H1 (cell line): Measurements from ENCODE around the gene PRR36. TPM values are rescaled to one million over a fixed set of nuclear protein-coding genes. Genes with fewer than 3 reads are reported as not detected.

Source experiments
- CTCF ChIA-PET: fragments of 300-600 bp; sonication (Branson Sonifier 250); formaldehyde crosslinking; loops from one replicate; lab custom pipeline; 2021; ENCODE audit not compliant: partially characterized antibody; lab: Charles Lee
- POLR2A ChIA-PET: fragments of 300-600 bp; sonication (Branson Sonifier 250); formaldehyde crosslinking; loops from one replicate; lab custom pipeline; 2021; ENCODE audit warnings: inconsistent platforms; ENCODE audit not compliant: partially characterized antibody; lab: Charles Lee
- DNase-seq, 2 experiments: peaks; one replicate each; pipeline versions ENCODE4 v3.0.0 to v3.0.0-alpha.2; 2010 to 2022; ENCODE audit warnings: low spot score in 2 of 2, low read depth in 1 of 2, mixed read lengths in 1 of 2
- FAIRE-seq: peaks from 2 replicates; lab custom pipeline; 2011; peaks lifted over from hg19 to GRCh38; lab: Jason Lieb, UNC
- H2AFZ ChIP-seq: 2 replicates; pipeline ENCODE4 v1.8.1; 2012; ENCODE audit warnings: low read length, inconsistent platforms
- H2AK5ac ChIP-seq: 2 replicates; pipeline ENCODE4 v1.6.1; 2013; ENCODE audit warnings: low read depth, low read length
- H2BK120ac ChIP-seq: replicated peaks from 2 replicates; pipeline ENCODE3; 2013; ENCODE audit warnings: low read depth, low read length, inconsistent platforms
- H2BK12ac ChIP-seq: 2 replicates; pipeline ENCODE4 v1.6.1; 2013; ENCODE audit warnings: low read depth, low read length
- H2BK15ac ChIP-seq: 2 replicates; pipeline ENCODE4 v1.6.1; 2013; ENCODE audit warnings: low read length
- H2BK20ac ChIP-seq: 2 replicates; pipeline ENCODE4 v1.6.1; 2013; ENCODE audit warnings: low read length
- H2BK5ac ChIP-seq: 2 replicates; pipeline ENCODE4 v1.6.1; 2013; ENCODE audit warnings: low read depth, low read length
- H3K14ac ChIP-seq: 2 replicates; pipeline ENCODE4 v1.6.1; 2013; ENCODE audit warnings: inconsistent platforms; ENCODE audit not compliant: insufficient read length
- H3K18ac ChIP-seq: 2 replicates; pipeline ENCODE4 v1.6.1; 2013; ENCODE audit warnings: low read length; ENCODE audit errors: extremely low read depth
- H3K23ac ChIP-seq: 2 replicates; pipeline ENCODE4 v1.6.1; 2013; ENCODE audit warnings: inconsistent platforms; ENCODE audit not compliant: insufficient read length
- H3K23me2 ChIP-seq: 2 replicates; pipeline ENCODE4 v1.6.1; 2013; ENCODE audit warnings: low read depth, low read length
- H3K27ac ChIP-seq: 2 replicates; pipeline ENCODE4 v1.6.1; 2011; ENCODE audit warnings: low read depth, low read length, inconsistent platforms
- H3K27me3 ChIP-seq, 4 experiments: replicated peaks in 1 of 4; 1 replicate in 1 of 4; 2 replicates in 3 of 4; pipeline versions ENCODE4 v1.6.1 to v1.8.1; 2011 to 2013; ENCODE audit warnings: low read length in 3 of 4, mild to moderate bottlenecking in 3 of 4, inconsistent platforms in 2 of 4, mixed read lengths in 2 of 4, moderate library complexity in 1 of 4; ENCODE audit not compliant: control insufficient read depth in 3 of 4, insufficient read depth in 3 of 4; ENCODE audit errors: extremely low read depth in 1 of 4
- H3K36me3 ChIP-seq, 4 experiments: 2 replicates each; pipeline versions ENCODE4 v1.6.1 to v1.8.1; 2011 to 2013; ENCODE audit warnings: mild to moderate bottlenecking in 4 of 4, low read length in 3 of 4, moderate library complexity in 2 of 4, control low read depth in 1 of 4, inconsistent platforms in 1 of 4; ENCODE audit not compliant: insufficient read depth in 4 of 4, control insufficient read depth in 2 of 4
- H3K4ac ChIP-seq: replicated peaks from 2 replicates; pipeline ENCODE3; 2013; ENCODE audit warnings: low read length, low read depth, mixed read lengths, inconsistent platforms; ENCODE audit not compliant: insufficient read length
- H3K4me1 ChIP-seq, 4 experiments: replicated peaks in 1 of 4; 1 replicate in 1 of 4; 2 replicates in 3 of 4; pipeline versions ENCODE4 v1.6.1 to v1.8.1; 2011 to 2013; ENCODE audit warnings: low read length in 3 of 4, inconsistent platforms in 2 of 4, mixed read lengths in 1 of 4; ENCODE audit not compliant: insufficient read depth in 4 of 4, control insufficient read depth in 3 of 4
- H3K4me2 ChIP-seq, 2 experiments: 2 replicates each; pipeline versions ENCODE4 v1.6.1 to v1.8.1; 2011 to 2013; ENCODE audit warnings: low read depth in 2 of 2, low read length in 2 of 2, control low read depth in 1 of 2, inconsistent platforms in 1 of 2, mild to moderate bottlenecking in 1 of 2; ENCODE audit not compliant: insufficient read depth in 1 of 2
- H3K4me3 ChIP-seq, 4 experiments: fragments of 200-600, 300-600 bp in 1 of 4; sonication (generic), shearing (Covaris generic), sonication (Bioruptor Twin) in 1 of 4; 2 replicates each; pipeline versions ENCODE4 v1.5.1 to v1.8.1; 2011 to 2016; ENCODE audit warnings: low read length in 4 of 4, low read depth in 3 of 4, control low read depth in 2 of 4, inconsistent platforms in 2 of 4, mild to moderate bottlenecking in 2 of 4, mixed read lengths in 1 of 4, moderate library complexity in 1 of 4; ENCODE audit not compliant: insufficient read depth in 2 of 4; ENCODE audit errors: extremely low read depth in 1 of 4
- H3K56ac ChIP-seq: replicated peaks from 2 replicates; pipeline ENCODE3; 2013; ENCODE audit warnings: low read depth, mild to moderate bottlenecking, mixed read lengths, low read length, inconsistent platforms; ENCODE audit not compliant: insufficient read length
- H3K79me1 ChIP-seq: 2 replicates; pipeline ENCODE4 v1.6.1; 2013; ENCODE audit warnings: low read depth, low read length, control low read depth
- H3K79me2 ChIP-seq, 2 experiments: 2 replicates each; pipeline versions ENCODE4 v1.6.1 to v1.8.1; 2012 to 2013; ENCODE audit warnings: low read length in 2 of 2, mild to moderate bottlenecking in 2 of 2, inconsistent platforms in 1 of 2; ENCODE audit not compliant: insufficient read depth in 2 of 2, control insufficient read depth in 1 of 2
- H3K9ac ChIP-seq, 4 experiments: replicated peaks in 1 of 4; 1 replicate in 1 of 4; 2 replicates in 3 of 4; pipeline versions ENCODE4 v1.6.1 to v1.8.1; 2011 to 2013; ENCODE audit warnings: low read depth in 3 of 4, low read length in 3 of 4, control low read depth in 2 of 4, mild to moderate bottlenecking in 2 of 4, moderate library complexity in 2 of 4, inconsistent platforms in 1 of 4; ENCODE audit errors: extremely low read depth in 1 of 4
- H3K9me3 ChIP-seq, 2 experiments: 2 replicates each; pipeline versions ENCODE4 v1.6.1 to v1.8.1; 2012 to 2013; ENCODE audit warnings: mild to moderate bottlenecking in 2 of 2, moderate library complexity in 2 of 2, control low read depth in 1 of 2, inconsistent platforms in 1 of 2, low read depth in 1 of 2, low read length in 1 of 2, mixed read lengths in 1 of 2; ENCODE audit not compliant: insufficient read depth in 2 of 2
- H4K20me1 ChIP-seq, 2 experiments: replicated peaks in 1 of 2; 2 replicates each; pipeline versions ENCODE3 to v1.8.1; 2011 to 2013; ENCODE audit warnings: inconsistent platforms in 2 of 2, low read length in 2 of 2, mild to moderate bottlenecking in 1 of 2; ENCODE audit not compliant: insufficient read depth in 2 of 2, control insufficient read depth in 1 of 2
- H4K5ac ChIP-seq: 2 replicates; pipeline ENCODE4 v1.6.1; 2013; ENCODE audit warnings: low read length, low read depth, mixed read lengths, inconsistent platforms; ENCODE audit not compliant: insufficient read length
- H4K8ac ChIP-seq: 2 replicates; pipeline ENCODE4 v1.8.0; 2013; ENCODE audit warnings: mild to moderate bottlenecking, moderate library complexity, low read length, inconsistent platforms; ENCODE audit not compliant: insufficient read depth; ENCODE audit errors: extremely low read depth
- H4K91ac ChIP-seq: replicated peaks from 2 replicates; pipeline ENCODE3; 2013; ENCODE audit warnings: low read length, mixed read lengths, inconsistent platforms; ENCODE audit not compliant: insufficient read length
- JUN ChIP-seq: IDR thresholded peaks from 2 replicates; pipeline ENCODE4 v1.6.1; 2011; ENCODE audit warnings: low read depth, mild to moderate bottlenecking, improper control_type of control experiment, low read length
- WGBS, 2 experiments: shearing (Covaris generic) in 1 of 2; methylation state at CpG; one replicate each; pipeline versions ENCODE4 v1.1.6 to v1.1.7; 2013 to 2015; ENCODE audit warnings: low lambda C conversion rate in 2 of 2, mixed read lengths in 2 of 2, inconsistent platforms in 1 of 2, low coverage in 1 of 2, missing lambda C conversion rate in 1 of 2; ENCODE audit not compliant: insufficient replicate concordance in 2 of 2, insufficient coverage in 1 of 2, insufficient read length in 1 of 2; ENCODE audit errors: extremely low coverage in 1 of 2, missing lambda C conversion rate in 1 of 2; 5-methylcytosine and 5-hydroxymethylcytosine counted together
- polyA plus RNA-seq, 7 experiments: library from polyadenylated mRNA; depleted of rRNA in 3 of 7; stranded (reverse) in 5 of 7; unstranded in 2 of 7; fragments of >200 nt in 5 of 7; fragments of 200-250 nt in 2 of 7; gene quantifications; 1 replicate in 5 of 7; 2 replicates in 1 of 7; 4 replicates in 1 of 7; pipeline versions ENCODE4 v1.2.1 to v1.2.3, GENCODE V29; 2011 to 2013; ENCODE audit warnings: missing spikeins in 2 of 7, mixed read lengths in 2 of 7
- total RNA-seq: library from RNA; stranded (reverse); fragmentation: NEBNext Ultra II Directional; extraction: Animal tissue kit (Norgen Biotek cat#: 25700); gene quantifications from 2 replicates; pipeline ENCODE4 v1.2.1, GENCODE V29; 2021

The PRR36 gene
- total and polyA plus RNA-seq, 2 of the 8 experiments (the other 6 are each of a cell fraction or from before 2014, with no cell fraction given) = 1.6 to 23.9 TPM

- Histone ChIP-seq H4K5ac (no peak overlapping the region), H3K23me2 (0 out of 2 replicates have a peak, but pooled peaks cover 2% of the 10 kb centered on the region), H3K4me3 (no peak overlapping the region), H4K20me1 (peaks cover 0 to 5% of the 10 kb centered on the region in 2 experiments), H4K8ac (no peak overlapping the region), H2AK5ac (no peak overlapping the region), H2BK12ac (no peak overlapping the region), H3K9me3 (no peaks in the 10 kb centered on the region), H3K18ac (no peak overlapping the region), H2BK120ac (no peak overlapping the region), H3K79me2 (no peaks in the 10 kb centered on the region), H2BK20ac (no peak overlapping the region), H4K91ac (no peak overlapping the region), H3K23ac (no peak overlapping the region), H3K79me1 (no peaks in the 10 kb centered on the region), H2BK5ac (no peak overlapping the region), H3K56ac (no peak overlapping the region), H3K4ac (no peak overlapping the region), H3K27me3 (peaks cover 0 to 2% (median 0%) of the 10 kb centered on the region in 4 experiments; a peak in 1 of 7 replicates), H3K36me3 (no peaks in the 10 kb centered on the region), H3K9ac (no peak overlapping the region), H3K14ac (no peak overlapping the region), H2AFZ (no peak overlapping the region), H3K27ac (no peak overlapping the region), H2BK15ac (no peak overlapping the region), H3K4me1 (peaks cover 0 to 7% (median 3%) of the 10 kb centered on the region in 4 experiments; a peak in 5 of 7 replicates), H3K4me2 (no peak overlapping the region)
- DNase-seq = no peak
- WGBS, 2 experiments = 94% methylated on average over 28 of the region's 34 CpGs; no CpG with 5 or more reads in 1 of the 2 experiments
- CTCF ChIA-PET = interaction anchor here (0.9 to 6.1 kb wide), 3 partner anchors 8 to 17 kb away, joined by 3 to 37 read pairs (median 9); no protein-coding TSS in a partner anchor
- TF ChIP-seq JUN = no peak
- FAIRE-seq = no peak
- POLR2A ChIA-PET = interaction anchor here (0.6 to 1.0 kb wide), 2 partner anchors 10 to 265 kb away, joined by 3 read pairs; no protein-coding TSS in a partner anchor
Observed at GRCh38 chr19:7848779-7849457, 25.3 kb downstream of the PRR36 start.
